GM10266 (cell line): Measurements from ENCODE around the gene MYRFL.

Experiments used
- DNase-seq: peaks from one replicate; pipeline ENCODE4 v3.0.0; 2012; ENCODE audit errors: extremely low spot score
- CTCF ChIP-seq: IDR thresholded peaks from 2 replicates; pipeline ENCODE4 v1.5.1; 2012; ENCODE audit warnings: mild to moderate bottlenecking, low read depth; ENCODE audit not compliant: control insufficient read depth, insufficient read depth; ENCODE audit errors: missing control alignments

MYRFL gene

GRCh38 chr12:69966839-69967238, 141.8 kb downstream of the MYRFL start:
- no peak for DNase-seq
- TF ChIP-seq CTCF: no peak

GRCh38 chr12:69969011-69969410, 144.0 kb downstream of the MYRFL start:
- no peak for DNase-seq
- no peak for TF ChIP-seq CTCF

GRCh38 chr12:69972136-69972535, 147.1 kb downstream of the MYRFL start:
- no peak for DNase-seq
- TF ChIP-seq CTCF: no peak

GRCh38 chr12:69978020-69978419, 153.0 kb downstream of the MYRFL start:
- no peak for DNase-seq
- no peak for TF ChIP-seq CTCF

GRCh38 chr12:69981881-69982475, 157.0 kb downstream of the MYRFL start:
- DNase-seq: no peak
- TF ChIP-seq CTCF: no peak

GRCh38 chr12:69984241-69984640, 159.2 kb downstream of the MYRFL start:
- DNase-seq: no peak
- no peak for TF ChIP-seq CTCF

- TF ChIP-seq CTCF: peak; percentile 44
- no peak for DNase-seq
Observed at GRCh38 chr12:69985656-69986055, 160.6 kb downstream of the MYRFL start.
